GM12878 (cell line): ENCODE results near the gene ANKRD6. TPM values are rescaled to one million over a fixed set of nuclear protein-coding genes. Genes with fewer than 3 reads are reported as not detected.

ENCODE experiments used
- ATF3 ChIP-seq: IDR thresholded peaks from 2 replicates; pipeline ENCODE4 v1.6.1; 2011; ENCODE audit warnings: low read depth, mild to moderate bottlenecking, low read length, moderate library complexity, borderline replicate concordance; ENCODE audit errors: extremely low read depth
- CEBPZ ChIP-seq: fragments of 150-350 bp; IDR thresholded peaks from 2 replicates; pipeline ENCODE4 v1.6.1; 2016; ENCODE audit warnings: low read depth, low read length
- E2F8 ChIP-seq: fragments of 450-650 bp; IDR thresholded peaks from 2 replicates; pipeline ENCODE4 v1.6.1; 2018; ENCODE audit warnings: mild to moderate bottlenecking, low read depth, moderate library complexity; ENCODE audit not compliant: partially characterized antibody
- FOS ChIP-seq: IDR thresholded peaks from 3 replicates; pipeline ENCODE4 v1.6.1; 2011; ENCODE audit warnings: borderline replicate concordance; ENCODE audit not compliant: insufficient read length; ENCODE audit errors: extremely low read depth
- MYC ChIP-seq: IDR thresholded peaks from 2 replicates; pipeline ENCODE4 v1.6.1; 2011; ENCODE audit warnings: mild to moderate bottlenecking, low read length, moderate library complexity, inconsistent platforms; ENCODE audit not compliant: insufficient read depth, insufficient replicate concordance, insufficient read length, severe bottlenecking
- NBN ChIP-seq: fragments of 450-650 bp; IDR thresholded peaks from 2 replicates; pipeline ENCODE4 v1.6.1; 2016
- REST ChIP-seq: IDR thresholded peaks from 2 replicates; pipeline ENCODE4 v1.6.1; 2012; ENCODE audit warnings: mild to moderate bottlenecking, low read depth, low read length
- SMAD1 ChIP-seq: fragments of 450-650 bp; IDR thresholded peaks from 2 replicates; pipeline ENCODE4 v1.6.1; 2018; ENCODE audit warnings: mild to moderate bottlenecking, low read depth; ENCODE audit not compliant: partially characterized antibody
- USF1 ChIP-seq: IDR thresholded peaks from 2 replicates; pipeline ENCODE4 v1.6.1; 2011; ENCODE audit warnings: borderline replicate concordance, low read depth, mild to moderate bottlenecking, moderate library complexity, mixed read lengths, low read length; ENCODE audit not compliant: insufficient read depth; ENCODE audit errors: extremely low read length
- YBX1 ChIP-seq: fragments of 450-650 bp; IDR thresholded peaks from 2 replicates; pipeline ENCODE4 v1.6.1; 2016; ENCODE audit warnings: antibody characterized with exemption
- ZNF687 ChIP-seq: fragments of 450-650 bp; IDR thresholded peaks from 2 replicates; pipeline ENCODE4 v1.6.1; 2017; ENCODE audit warnings: mild to moderate bottlenecking, moderate library complexity
- polyA plus RNA-seq, 11 experiments: library from polyadenylated mRNA; depleted of rRNA in 4 of 11; unstranded in 6 of 11; stranded (reverse) in 5 of 11; fragments of >200 nt; fragmentation: Nextera tagmentation in 4 of 11; fragmentation: Illumina TruSeq in 1 of 11; extraction: Ambion mirVana in 4 of 11; extraction: Trizol in 1 of 11; gene quantifications; 1 replicate in 1 of 11; 2 replicates in 10 of 11; pipeline versions ENCODE4 v1.2.1 to v1.2.3, GENCODE V29; 2011 to 2016; ENCODE audit warnings: inconsistent platforms in 2 of 11, missing spikeins in 2 of 11, low read depth in 1 of 11
- total RNA-seq, 4 experiments: library from RNA; depleted of rRNA in 3 of 4; stranded (reverse); fragments of >200 nt in 3 of 4; fragmentation: Illumina TruSeq in 1 of 4; extraction: Trizol in 1 of 4; gene quantifications; 2 replicates each; pipeline versions ENCODE4 v1.2.1 to v1.2.3, GENCODE V29; 2013 to 2021

The ANKRD6 gene
- total and polyA plus RNA-seq, 10 of the 15 experiments (the other 5 are each of a cell fraction or from before 2014, with no cell fraction given): 0.03 to 0.90 (median 0.38) TPM

- no peak for TF ChIP-seq REST
- TF ChIP-seq ZNF687: no peak
- no peak for TF ChIP-seq E2F8
- TF ChIP-seq FOS: no peak
- no peak for TF ChIP-seq CEBPZ
- TF ChIP-seq MYC: no peak
- TF ChIP-seq YBX1: no peak
- no peak for TF ChIP-seq SMAD1
- TF ChIP-seq NBN: no peak
- TF ChIP-seq USF1: peak; percentile 67
- 0 out of 2 replicates have a peak, but pooled peaks have one; percentile 44 for TF ChIP-seq ATF3
Observed at GRCh38 chr6:89433252-89434149, 549 bp downstream of the ANKRD6 start (continued).
